ENCODE data around the gene LYRM9. TPM values are rescaled to one million over a fixed set of nuclear protein-coding genes. Genes with fewer than 3 reads are reported as not detected.

LYRM9 gene
- total and polyA plus RNA-seq, 11 donors: 3.9 to 25.2 (median 9.7) TPM

GRCh38 chr17:27895940-27896535, 2.9 kb upstream of the LYRM9 start:
- DNase-seq (no peak), ATAC-seq (no peak)
- WGBS, 4 donors: 93 to 98% (median 96%) methylated on average over 1 of the region's 1 CpG
- peaks cover 0 to 18% (median 7%) of the 10 kb centered on the region in 12 donors for H3K4me1 ChIP-seq
- intact Hi-C loops (cut with DNase I): loop anchor here in 6 of 10 donors (5.0 to 10.0 kb wide), 8 partner anchors 146 to 359 kb away; partner anchors contain the start of gene NLK (in 4 of the 6)
- no peaks in the 10 kb centered on the region for H3K27me3 ChIP-seq
- TF ChIP-seq POLR2A (IDR thresholded peaks at IDR 0.05) (no peak), CTCF (IDR thresholded peaks at IDR 0.05) (no peak)
- H3K36me3 ChIP-seq: no peaks in the 10 kb centered on the region
- no peaks in the 10 kb centered on the region for H3K9me3 ChIP-seq
- H3K27ac ChIP-seq: no peak overlapping the region
- H3K4me3 ChIP-seq: no peak overlapping the region

- no peak for DNase-seq
- no peaks in the 10 kb centered on the region for H3K27me3 ChIP-seq
- WGBS, 4 donors: 39 to 55% (median 43%) methylated on average over 8 of the region's 8 CpGs
- H3K9me3 ChIP-seq: no peaks in the 10 kb centered on the region
- no peak for TF ChIP-seq CTCF (IDR thresholded peaks at IDR 0.05)
- no peak for ATAC-seq
- peaks cover 0 to 18% (median 7%) of the 10 kb centered on the region in 12 donors for H3K4me1 ChIP-seq
- H3K36me3 ChIP-seq: no peaks in the 10 kb centered on the region
- H3K27ac ChIP-seq: no peak overlapping the region
- H3K4me3 ChIP-seq: no peak overlapping the region
- intact Hi-C loops (cut with DNase I): loop anchor here in 6 of 10 donors (5.0 to 10.0 kb wide), 8 partner anchors 147 to 359 kb away; partner anchors contain the start of gene NLK (in 4 of the 6)
These were observed 2.1 kb upstream of the LYRM9 start for GRCh38 chr17:27895123-27895895.

DNA sequence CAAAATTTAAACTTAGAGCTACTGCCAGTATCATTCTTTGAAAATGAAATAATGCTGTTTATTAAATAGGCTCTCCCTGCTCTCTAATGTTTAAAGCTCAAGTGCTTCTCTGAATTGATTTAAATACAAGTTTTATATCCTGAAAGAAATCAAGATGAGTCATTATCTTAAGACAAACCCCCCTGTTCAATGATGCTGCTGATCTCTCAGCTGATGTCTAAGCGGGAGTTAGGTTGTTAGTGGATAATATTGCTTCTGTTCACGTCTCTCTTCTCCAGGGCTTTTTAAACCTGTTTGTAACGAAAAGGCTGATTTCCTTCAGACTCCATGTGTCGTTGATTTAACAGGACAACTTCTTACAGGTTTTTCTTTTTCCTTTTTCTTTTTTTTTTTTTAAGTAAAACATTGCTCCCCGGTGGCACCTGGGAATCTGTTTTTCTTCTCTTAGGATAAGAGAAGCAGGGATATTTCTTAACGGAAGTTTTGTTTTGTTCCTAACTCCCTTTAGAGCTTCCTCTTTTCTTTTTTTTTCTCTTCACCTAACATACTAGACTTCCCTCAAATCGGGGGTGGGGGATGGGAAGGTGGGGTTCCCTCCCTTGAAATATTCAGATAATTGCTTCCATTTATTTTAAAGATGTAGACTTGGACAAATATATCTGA, 807 bp upstream of the LYRM9 start:
- 33 to 45% (median 40%) methylated on average over 7 of the region's 7 CpGs for WGBS, 4 donors
- intact Hi-C loops (cut with DNase I): loop anchor here in 5 of 10 donors (2.0 to 10.0 kb wide), 9 partner anchors 148 to 361 kb away; partner anchors contain the start of gene NLK (in 4 of the 5)
- peak overlapping the region in 2 of 12 donors; percentile 85 to 93 for H3K27ac ChIP-seq

More for the DNA sequence above, 807 bp upstream of the LYRM9 start:
- no peak for DNase-seq
- H3K9me3 ChIP-seq: no peaks in the 10 kb centered on the region
- no peak for ATAC-seq
- no peaks in the 10 kb centered on the region for H3K36me3 ChIP-seq
- no peaks in the 10 kb centered on the region for H3K27me3 ChIP-seq
- peaks cover 0 to 23% (median 10%) of the 10 kb centered on the region in 12 donors for H3K4me1 ChIP-seq
- H3K4me3 ChIP-seq: peak overlapping the region in 2 of 12 donors; percentile 87 to 92
- TF ChIP-seq POLR2A (IDR thresholded peaks at IDR 0.05): no peak
- TF ChIP-seq CTCF (IDR thresholded peaks at IDR 0.05): no peak

Data from heart left ventricle (tissue), 16 donors.